RPMI7951 (cell line): ENCODE results near the gene LIPG. TPM values are rescaled to one million over a fixed set of nuclear protein-coding genes. Genes with fewer than 3 reads are reported as not detected.

ENCODE experiments used
- DNase-seq: peaks from one replicate; pipeline ENCODE4 v3.0.0-alpha.2; 2012; ENCODE audit warnings: low read depth
- total RNA-seq: library from RNA; depleted of rRNA; stranded (reverse); fragments of >200 nt; shearing (Covaris generic); gene quantifications from 2 replicates; pipeline ENCODE4 v1.2.3, GENCODE V29; 2014; rRNA removed

The LIPG gene
- total RNA-seq, 1 experiment from 2014 or later: 0.60 TPM

DNA sequence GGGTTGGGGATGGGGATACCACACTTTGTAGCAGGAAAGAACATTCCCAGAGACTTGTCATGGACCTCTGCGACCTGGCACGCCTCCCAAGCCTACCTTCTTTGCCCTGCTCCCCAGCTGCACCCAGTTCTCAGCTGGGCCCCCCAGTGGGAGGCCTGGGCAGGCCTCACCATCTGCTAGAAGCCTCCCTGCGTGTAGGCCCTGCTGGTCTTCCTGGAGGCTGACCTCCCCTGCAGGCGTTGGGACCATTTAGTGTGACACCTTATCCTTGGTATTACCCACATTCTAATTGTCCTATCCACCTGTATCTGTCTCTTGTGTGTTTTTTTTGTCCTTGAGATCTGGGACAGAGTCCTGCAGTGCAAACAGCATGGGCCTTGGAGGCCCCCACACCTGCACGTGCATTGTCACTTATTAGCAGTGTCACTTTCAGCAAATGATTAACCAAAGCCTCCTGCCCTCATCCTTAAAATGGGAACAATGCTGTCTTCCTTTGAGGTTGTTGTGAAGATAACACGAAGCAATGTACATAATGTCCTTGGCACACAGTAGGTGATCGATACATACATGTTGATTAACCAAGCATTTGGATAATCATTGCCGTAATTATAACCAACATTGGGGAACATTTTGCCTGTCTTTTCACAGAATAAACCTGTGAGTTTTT, 77.2 kb downstream of the LIPG start:
- no peak for DNase-seq

GRCh38 chr18:49639643-49640391, 78.0 kb downstream of the LIPG start:
- no peak for DNase-seq

- no peak for DNase-seq
Observed at GRCh38 chr18:49640741-49641140, 78.9 kb downstream of the LIPG start.

DNA sequence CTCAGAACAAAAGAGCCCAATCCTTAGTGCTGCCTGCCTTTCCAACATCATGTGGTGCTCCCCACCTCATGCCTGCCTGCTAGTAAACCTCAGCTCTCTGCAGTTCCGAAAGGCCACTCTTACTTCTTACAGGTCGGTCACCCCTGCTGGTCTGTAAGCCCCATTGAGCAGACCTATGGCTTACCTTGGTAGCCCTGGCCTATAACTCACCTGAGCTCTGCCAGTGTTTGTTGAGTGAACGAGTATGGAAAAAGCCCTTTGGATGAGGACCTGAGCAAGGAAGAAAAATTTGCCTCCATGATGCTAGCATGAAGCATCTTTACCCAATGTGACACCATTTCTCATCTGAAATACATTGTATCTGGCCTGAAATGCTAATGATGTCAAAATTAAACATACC, 83.3 kb downstream of the LIPG start:
- no peak for DNase-seq

- DNase-seq: peak; percentile 46
Observed at GRCh38 chr18:49645841-49646351, 84.0 kb downstream of the LIPG start.

DNA sequence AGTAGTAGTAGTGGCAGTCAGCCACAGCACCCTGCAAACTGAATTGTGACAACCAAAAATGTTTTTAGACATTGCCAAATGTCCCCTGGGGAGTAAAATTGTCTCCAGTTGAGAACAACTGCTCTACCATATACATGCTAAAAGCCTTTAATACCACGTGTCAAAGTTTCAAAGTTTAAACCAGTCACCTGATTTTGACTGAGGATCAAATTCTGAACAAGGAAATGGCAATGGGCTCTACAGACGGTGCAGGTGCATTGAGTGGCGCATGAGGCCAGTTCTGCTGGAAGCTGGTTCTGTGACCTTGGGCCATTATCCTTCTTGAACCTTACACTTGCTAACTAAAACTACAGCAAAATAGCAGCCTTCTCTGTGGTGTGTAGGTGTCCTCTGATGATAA, 85.0 kb downstream of the LIPG start:
- no peak for DNase-seq

DNA sequence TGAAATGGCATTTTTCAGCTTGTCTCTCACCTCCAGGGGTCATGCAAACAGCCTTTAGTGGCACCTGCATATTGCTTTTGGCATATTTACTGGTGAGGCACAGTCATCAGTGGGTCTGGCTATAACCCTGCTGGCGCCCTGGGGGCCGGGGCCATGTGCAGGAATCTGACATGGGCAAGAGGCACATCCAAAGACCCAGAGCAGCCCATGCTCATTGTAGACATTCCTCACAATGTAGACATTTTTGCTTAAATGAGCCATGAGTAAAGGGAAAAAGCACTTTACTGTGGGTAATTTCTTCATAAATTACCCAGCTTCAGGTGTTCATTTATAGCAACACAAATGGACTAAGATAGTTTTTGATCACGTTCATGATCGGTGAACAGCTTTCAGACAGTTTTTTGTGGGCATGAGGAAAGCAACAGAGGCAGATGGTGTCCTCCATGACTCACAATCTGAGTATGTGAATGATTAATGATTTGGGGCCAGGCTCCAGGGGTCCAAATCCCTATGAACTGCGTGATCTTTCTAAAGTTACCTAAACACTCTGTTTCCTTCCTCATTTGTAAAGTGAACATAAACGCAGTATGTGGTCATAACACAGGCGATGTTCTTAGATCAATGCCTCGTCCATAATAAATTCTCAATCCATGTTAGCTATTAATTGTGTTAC, 85.8 kb downstream of the LIPG start:
- peak; percentile 56 for DNase-seq

- no peak for DNase-seq
Observed at GRCh38 chr18:49648326-49648725, 86.5 kb downstream of the LIPG start.

Other genes with a start within 250 kb of the LIPG start
- gene DYM, start 101.4 kb upstream of the LIPG start, total RNA-seq: 29.8 and 52.7 TPM in 2 replicates
- gene C18orf32, start 74.8 kb upstream of the LIPG start, total RNA-seq: 22.0 and 27.9 TPM in 2 replicates
- gene RPL17, start 69.6 kb upstream of the LIPG start, total RNA-seq: 1,702 and 1,722 TPM in 2 replicates